IMR-90 (cell line): ENCODE results near the gene MMP2. TPM values are rescaled to one million over a fixed set of nuclear protein-coding genes. Genes with fewer than 3 reads are reported as not detected.

Experiments used
- ATAC-seq: fragments of 200-7000 bp; cut with Tn5 transposase; 2 replicates; pipeline ENCODE4 v1.9.1; 2020; ENCODE audit warnings: low read depth, mild to moderate bottlenecking, moderate library complexity
- BruUV-seq: library from RNA; stranded (reverse); fragments of 400-500 nt; replicated peaks from 2 replicates; lab custom pipeline; 2021; lab: Mats Ljungman, UMichigan
- CTCF ChIA-PET: fragments of 300-600 bp; formaldehyde crosslinking; extraction: SDS; loops from one replicate; lab custom pipeline; 2021; ENCODE audit warnings: antibody characterized with exemption; lab: Yijun Ruan, JAX
- POLR2A ChIA-PET: fragments of 300-600 bp; sonication (Branson Sonifier 250); formaldehyde crosslinking; loops from one replicate; lab custom pipeline; 2022; ENCODE audit warnings: antibody characterized with exemption; ENCODE audit not compliant: unreplicated experiment; lab: Charles Lee
- DNase-seq: peaks from one replicate; pipeline ENCODE4 v3.0.0; 2013
- H2AFZ ChIP-seq: replicated peaks from 2 replicates; pipeline ENCODE3; 2013; ENCODE audit warnings: low read length, mild to moderate bottlenecking; ENCODE audit not compliant: poor library complexity
- H2AK5ac ChIP-seq: 2 replicates; pipeline ENCODE4 v1.6.1; 2013; ENCODE audit warnings: low read depth, low read length, inconsistent platforms
- H2AK9ac ChIP-seq: replicated peaks from 2 replicates; pipeline ENCODE3; 2013; ENCODE audit warnings: mild to moderate bottlenecking, low read depth, low read length, moderate library complexity; ENCODE audit not compliant: poor library complexity
- H2BK120ac ChIP-seq: 2 replicates; pipeline ENCODE4 v1.6.1; 2013; ENCODE audit warnings: low read depth, low read length, inconsistent platforms
- H2BK15ac ChIP-seq: 3 replicates; pipeline ENCODE4 v1.6.1; 2013; ENCODE audit warnings: low read depth, low read length, inconsistent platforms
- H2BK20ac ChIP-seq: 2 replicates; pipeline ENCODE4 v1.6.1; 2013; ENCODE audit warnings: low read depth, mild to moderate bottlenecking, inconsistent platforms, low read length, moderate library complexity
- H2BK5ac ChIP-seq: 2 replicates; pipeline ENCODE4 v1.6.1; 2013; ENCODE audit warnings: mild to moderate bottlenecking, low read depth, low read length, inconsistent platforms; ENCODE audit not compliant: poor library complexity, severe bottlenecking
- H3K14ac ChIP-seq: replicated peaks from 2 replicates; pipeline ENCODE4 v1.6.1; 2013; ENCODE audit warnings: low read depth, low read length, inconsistent platforms
- H3K18ac ChIP-seq: 2 replicates; pipeline ENCODE4 v1.6.1; 2013; ENCODE audit warnings: low read depth, low read length, control low read depth
- H3K23ac ChIP-seq: 2 replicates; pipeline ENCODE4 v1.6.1; 2013; ENCODE audit warnings: low read depth, low read length, inconsistent platforms
- H3K27ac ChIP-seq: 2 replicates; pipeline ENCODE4 v1.5.1; 2013; ENCODE audit warnings: mild to moderate bottlenecking, control low read depth, low read length; ENCODE audit not compliant: insufficient read depth
- H3K27me3 ChIP-seq: 2 replicates; pipeline ENCODE4 v1.6.1; 2013; ENCODE audit warnings: low read length; ENCODE audit not compliant: control insufficient read depth, insufficient read depth
- H3K36me3 ChIP-seq: 2 replicates; pipeline ENCODE4 v1.6.1; 2013; ENCODE audit warnings: low read length, mixed read lengths; ENCODE audit not compliant: control insufficient read depth, insufficient read depth
- H3K4ac ChIP-seq: 2 replicates; pipeline ENCODE4 v1.6.1; 2013; ENCODE audit warnings: low read depth, low read length, inconsistent platforms
- H3K4me1 ChIP-seq: 2 replicates; pipeline ENCODE4 v1.6.1; 2013; ENCODE audit warnings: low read length, mixed read lengths; ENCODE audit not compliant: control insufficient read depth, insufficient read depth
- H3K4me2 ChIP-seq: 2 replicates; pipeline ENCODE4 v1.6.1; 2013; ENCODE audit warnings: low read depth, mild to moderate bottlenecking, control low read depth, low read length, moderate library complexity
- H3K4me3 ChIP-seq: 2 replicates; pipeline ENCODE4 v1.5.1; 2013; ENCODE audit warnings: low read depth, mild to moderate bottlenecking, control low read depth, low read length, moderate library complexity; ENCODE audit not compliant: insufficient read depth
- H3K56ac ChIP-seq: 2 replicates; pipeline ENCODE4 v1.6.1; 2013; ENCODE audit warnings: low read length, inconsistent platforms; ENCODE audit not compliant: insufficient read depth; ENCODE audit errors: extremely low read depth
- H3K79me1 ChIP-seq, 2 experiments: 2 replicates each; pipeline ENCODE4 v1.6.1; 2013; ENCODE audit warnings: low read length in 2 of 2, inconsistent platforms in 1 of 2, low read depth in 1 of 2
- H3K9ac ChIP-seq: 2 replicates; pipeline ENCODE4 v1.6.1; 2013; ENCODE audit warnings: low read depth, low read length, control low read depth
- H3K9me1 ChIP-seq: 2 replicates; pipeline ENCODE4 v1.6.1; 2013; ENCODE audit warnings: low read length, inconsistent platforms; ENCODE audit not compliant: insufficient read depth
- H3K9me3 ChIP-seq: 2 replicates; pipeline ENCODE4 v1.6.1; 2013; ENCODE audit warnings: low read length; ENCODE audit not compliant: control insufficient read depth, insufficient read depth
- H4K20me1 ChIP-seq: 2 replicates; pipeline ENCODE4 v1.6.1; 2013; ENCODE audit warnings: low read length, inconsistent platforms; ENCODE audit not compliant: insufficient read depth
- H4K5ac ChIP-seq: 2 replicates; pipeline ENCODE4 v1.6.1; 2013; ENCODE audit warnings: mild to moderate bottlenecking, low read depth, low read length, control low read depth
- H4K8ac ChIP-seq, 2 experiments: 2 replicates each; pipeline ENCODE4 v1.6.1; 2013; ENCODE audit warnings: low read depth in 2 of 2, low read length in 2 of 2, control low read depth in 1 of 2, inconsistent platforms in 1 of 2
- H4K91ac ChIP-seq: 2 replicates; pipeline ENCODE4 v1.6.1; 2013; ENCODE audit warnings: low read depth, low read length, inconsistent platforms; ENCODE audit not compliant: insufficient read depth
- BHLHE40 ChIP-seq: fragments of 150-350 bp; IDR thresholded peaks from 2 replicates; pipeline ENCODE4 v1.6.1; 2016; ENCODE audit warnings: mild to moderate bottlenecking, low read depth, low read length
- CEBPB ChIP-seq: IDR thresholded peaks from 2 replicates; pipeline ENCODE4 v1.6.1; 2012; ENCODE audit warnings: low read depth, low read length, improper control_type of control experiment
- CHD1 ChIP-seq: IDR thresholded peaks from 2 replicates; pipeline ENCODE4 v1.6.1; 2012; ENCODE audit warnings: low read depth, low read length, improper control_type of control experiment
- CTCF ChIP-seq: conservative IDR thresholded peaks from 2 replicates; pipeline ENCODE4 v1.5.1; 2012; ENCODE audit warnings: mild to moderate bottlenecking, low read depth, low read length, improper control_type of control experiment
- FOS ChIP-seq: fragments of 150-350 bp; IDR thresholded peaks from 2 replicates; pipeline ENCODE4 v1.6.1; 2016; ENCODE audit warnings: low read depth, low read length
- MAFK ChIP-seq: IDR thresholded peaks from 2 replicates; pipeline ENCODE4 v1.6.1; 2012; ENCODE audit warnings: low read depth, low read length, improper control_type of control experiment
- MXI1 ChIP-seq: IDR thresholded peaks from 2 replicates; pipeline ENCODE4 v1.6.1; 2012; ENCODE audit warnings: low read depth, mild to moderate bottlenecking, low read length, moderate library complexity, borderline replicate concordance
- NFE2L2 ChIP-seq: fragments of 150-350 bp; IDR thresholded peaks from 2 replicates; pipeline ENCODE4 v1.6.1; 2016; ENCODE audit warnings: low read depth, mild to moderate bottlenecking, low read length
- POLR2A ChIP-seq: IDR thresholded peaks from 2 replicates; pipeline ENCODE4 v1.6.1; 2012; ENCODE audit warnings: mild to moderate bottlenecking, low read depth, low read length
- RAD21 ChIP-seq: IDR thresholded peaks from 2 replicates; pipeline ENCODE4 v1.6.1; 2012; ENCODE audit warnings: low read length, improper control_type of control experiment
- RFX5 ChIP-seq: IDR thresholded peaks from 2 replicates; pipeline ENCODE4 v1.8.0; 2012; ENCODE audit warnings: low read depth, mild to moderate bottlenecking, low read length, moderate library complexity
- SMC3 ChIP-seq: fragments of 150-350 bp; IDR thresholded peaks from 2 replicates; pipeline ENCODE4 v1.6.1; 2016; ENCODE audit warnings: low read depth, mild to moderate bottlenecking, antibody characterized with exemption, low read length, moderate library complexity
- USF2 ChIP-seq: fragments of 150-350 bp; IDR thresholded peaks from 2 replicates; pipeline ENCODE4 v1.6.1; 2017; ENCODE audit warnings: mild to moderate bottlenecking, antibody characterized with exemption, low read length, low read depth
- WGBS, 2 experiments: methylation state at CpG; one replicate each; pipeline versions ENCODE4 v1.1.5 to v1.1.7; 2013; ENCODE audit warnings: missing lambda C conversion rate in 2 of 2; ENCODE audit not compliant: insufficient read length in 1 of 2; ENCODE audit errors: extremely low coverage in 2 of 2; 5-methylcytosine and 5-hydroxymethylcytosine counted together
- dilution Hi-C: fragments of 300-500 bp; cut with HindIII; formaldehyde crosslinking; loops from one replicate; pipeline ENCODE4 v1.14.3; 2018; ENCODE audit warnings: low sequenced_read_pairs; ENCODE audit not compliant: unreplicated experiment
- in situ Hi-C: fragments of 300-500 bp; cut with MboI; formaldehyde crosslinking; loops from 3 replicates; pipeline ENCODE4 v1.14.3; 2019; ENCODE audit warnings: low sequenced_read_pairs, inconsistent platforms, mixed read lengths
- intact Hi-C: fragments of 100-400 bp; cut with micrococcal nuclease; formaldehyde crosslinking; loops from 2 replicates; pipeline ENCODE4 v1.10.0; 2022
- polyA plus RNA-seq, 3 experiments: library from polyadenylated mRNA; depleted of rRNA; stranded (reverse); fragments of >200 nt; gene quantifications; 2 replicates each; pipeline ENCODE4 v1.2.3, GENCODE V29; 2012; ENCODE audit warnings: low replicate concordance in 1 of 3
- total RNA-seq: library from RNA; depleted of rRNA; stranded (reverse); fragments of >200 nt; gene quantifications from 2 replicates; pipeline ENCODE4 v1.2.3, GENCODE V29; 2012
- TF ChIP-seq, protein P1 (sequence below): fragments of 150-350 bp; IDR thresholded peaks from 2 replicates; pipeline ENCODE4 v1.6.1; 2016; ENCODE audit warnings: low read depth, mild to moderate bottlenecking, low read length, moderate library complexity, borderline replicate concordance

The MMP2 gene
- total and polyA plus RNA-seq, 2 of the 4 experiments (the other 2 are of a cell fraction) = 240 to 574 TPM

- Histone ChIP-seq H2AK5ac (peak overlapping the region; percentile 60; the same call in 1 of the 2 replicates), H3K36me3 (no peaks in the 10 kb centered on the region), H4K8ac (peak overlapping the region; percentile 23 to 92; a peak in 3 of 4 replicates), H4K20me1 (no peaks in the 10 kb centered on the region), H3K4me2 (peak overlapping the region; percentile 87), H3K18ac (peak overlapping the region; percentile 72; the same call in 1 of the 2 replicates), H3K23ac (no peak overlapping the region), H4K5ac (peak overlapping the region; percentile 41; the same call in 1 of the 2 replicates), H3K4me1 (peaks cover 18% of the 10 kb centered on the region), H2BK120ac (peak overlapping the region; percentile 89), H2AK9ac (peak overlapping the region; percentile 10), H3K9me3 (no peaks in the 10 kb centered on the region), H3K14ac (peak overlapping the region; percentile 0; the same call in 1 of the 2 replicates), H3K79me1 (no peaks in the 10 kb centered on the region), H2AFZ (no peak overlapping the region), H3K9me1 (peaks cover 8% of the 10 kb centered on the region; the same call in 1 of the 2 replicates), H2BK20ac (peak overlapping the region; percentile 84), H3K4me3 (no peak overlapping the region), H3K56ac (peak overlapping the region; percentile 46; the same call in 1 of the 2 replicates), H3K4ac (peak overlapping the region; percentile 48), H2BK15ac (peak overlapping the region; percentile 91; the same call in 2 of the 3 replicates), H4K91ac (peak overlapping the region; percentile 75; the same call in 1 of the 2 replicates), H2BK5ac (peak overlapping the region; percentile 72), H3K9ac (0 out of 2 replicates have a peak overlapping the region, but pooled peaks have one; percentile 2), H3K27ac (peak overlapping the region; percentile 71), H3K27me3 (no peaks in the 10 kb centered on the region)
- no CpG with 5 or more reads among the region's 4 CpGs for WGBS, 2 experiments
- ChIA-PET CTCF (interaction anchor here (0.6 to 1.0 kb wide), 2 partner anchors 1129 to 1921 kb away, joined by 3 read pairs; no protein-coding TSS in a partner anchor), POLR2A (no interaction called here)
- intact Hi-C loops = no loop called here
- peak; percentile 92 for DNase-seq
- dilution Hi-C loops = no loop called here
- BruUV-seq = no TSS peak
- ATAC-seq = peak; percentile 86
- in situ Hi-C loops = loop anchor here (25.0 kb wide), 1 partner anchor 841 kb away; no protein-coding TSS in a partner anchor
- TF ChIP-seq MAFK = no peak
- no peak for TF ChIP-seq SMC3
- no peak for TF ChIP-seq CEBPB
- TF ChIP-seq, protein P1, sequence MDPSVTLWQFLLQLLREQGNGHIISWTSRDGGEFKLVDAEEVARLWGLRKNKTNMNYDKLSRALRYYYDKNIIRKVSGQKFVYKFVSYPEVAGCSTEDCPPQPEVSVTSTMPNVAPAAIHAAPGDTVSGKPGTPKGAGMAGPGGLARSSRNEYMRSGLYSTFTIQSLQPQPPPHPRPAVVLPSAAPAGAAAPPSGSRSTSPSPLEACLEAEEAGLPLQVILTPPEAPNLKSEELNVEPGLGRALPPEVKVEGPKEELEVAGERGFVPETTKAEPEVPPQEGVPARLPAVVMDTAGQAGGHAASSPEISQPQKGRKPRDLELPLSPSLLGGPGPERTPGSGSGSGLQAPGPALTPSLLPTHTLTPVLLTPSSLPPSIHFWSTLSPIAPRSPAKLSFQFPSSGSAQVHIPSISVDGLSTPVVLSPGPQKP = no peak
- TF ChIP-seq RAD21 = peak; percentile 6; the same call in 1 of the 2 replicates
- TF ChIP-seq BHLHE40 = peak; percentile 37; the same call in 1 of the 2 replicates
- no peak for TF ChIP-seq POLR2A
- no peak for TF ChIP-seq NFE2L2
- TF ChIP-seq FOS = peak; percentile 90
- no peak for TF ChIP-seq RFX5
- no peak for TF ChIP-seq CTCF
- no peak for TF ChIP-seq CHD1
- no peak for TF ChIP-seq USF2
- no peak for TF ChIP-seq MXI1
Measured at GRCh38 chr16:55471448-55472097, 7.4 kb upstream of the MMP2 start.
